NT2/D1 (cell line): ENCODE measurements around the gene C1orf35.

Experiments
- DNase-seq: peaks from one replicate; pipeline ENCODE4 v3.0.0-alpha.2; 2011; ENCODE audit warnings: low read depth, low spot score
- H3K27me3 ChIP-seq: 2 replicates; pipeline ENCODE4 v1.6.0; 2011; ENCODE audit warnings: mild to moderate bottlenecking; ENCODE audit not compliant: insufficient read length, insufficient read depth
- H3K36me3 ChIP-seq: 2 replicates; pipeline ENCODE4 v1.6.1; 2011; ENCODE audit warnings: mild to moderate bottlenecking, low read length, mixed read lengths; ENCODE audit not compliant: insufficient read depth, insufficient read length
- H3K4me1 ChIP-seq: 2 replicates; pipeline ENCODE4 v1.5.1; 2011; ENCODE audit not compliant: insufficient read depth, insufficient read length
- H3K4me3 ChIP-seq: 2 replicates; pipeline ENCODE4 v1.5.1; 2011; ENCODE audit warnings: low read depth; ENCODE audit not compliant: insufficient read length
- H3K9ac ChIP-seq: 2 replicates; pipeline ENCODE4 v1.6.0; 2011; ENCODE audit warnings: low read depth; ENCODE audit not compliant: insufficient read length
- H3K9me3 ChIP-seq: 2 replicates; pipeline ENCODE4 v1.5.1; 2011; ENCODE audit warnings: mild to moderate bottlenecking, low read length; ENCODE audit not compliant: insufficient read depth
- SUZ12 ChIP-seq: IDR thresholded peaks from 2 replicates; pipeline ENCODE4 v1.6.1; 2011; ENCODE audit not compliant: insufficient read length, insufficient read depth; ENCODE audit errors: extremely low read depth
- YY1 ChIP-seq: IDR thresholded peaks from 2 replicates; pipeline ENCODE4 v1.6.1; 2011; ENCODE audit not compliant: insufficient read length, insufficient read depth
- ZNF274 ChIP-seq: IDR thresholded peaks from 2 replicates; pipeline ENCODE4 v1.6.1; 2011; ENCODE audit warnings: mild to moderate bottlenecking, low read depth, low read length

Gene C1orf35

GRCh38 chr1:228096416-228097332 is 6.5 kb downstream of the C1orf35 start:
- Histone ChIP-seq H3K36me3 (peaks cover 95% of the 10 kb centered on the region), H3K4me1 (peaks cover 6% of the 10 kb centered on the region), H3K4me3 (no peak overlapping the region), H3K27me3 (no peaks in the 10 kb centered on the region), H3K9ac (no peak overlapping the region), H3K9me3 (peaks cover 37% of the 10 kb centered on the region; the same call in 1 of the 2 replicates)
- DNase-seq = no peak
- TF ChIP-seq ZNF274 = no peak
- no peak for TF ChIP-seq SUZ12

- H3K9ac ChIP-seq = no peak overlapping the region
- H3K4me1 ChIP-seq = peaks cover 3% of the 10 kb centered on the region
- H3K36me3 ChIP-seq = peaks cover 95% of the 10 kb centered on the region
- no peaks in the 10 kb centered on the region for H3K27me3 ChIP-seq
- TF ChIP-seq ZNF274 (no peak), SUZ12 (no peak)
- peaks cover 44% of the 10 kb centered on the region; the same call in 1 of the 2 replicates for H3K9me3 ChIP-seq
- no peak for DNase-seq
- no peak overlapping the region for H3K4me3 ChIP-seq
Measured at GRCh38 chr1:228095938-228096337, 7.2 kb downstream of the C1orf35 start.

- no peak for DNase-seq
- no peaks in the 10 kb centered on the region for H3K27me3 ChIP-seq
- peaks cover 96% of the 10 kb centered on the region for H3K36me3 ChIP-seq
- no peak overlapping the region for H3K9ac ChIP-seq
- H3K9me3 ChIP-seq = peaks cover 48% of the 10 kb centered on the region; the same call in 1 of the 2 replicates
- no peak overlapping the region for H3K4me3 ChIP-seq
- no peak for TF ChIP-seq ZNF274
- TF ChIP-seq SUZ12 = no peak
- TF ChIP-seq YY1 = no peak
- H3K4me1 ChIP-seq = peaks cover under 1% of the 10 kb centered on the region
Measured at GRCh38 chr1:228095161-228095560, 8.0 kb downstream of the C1orf35 start.

- Histone ChIP-seq H3K9ac (no peak overlapping the region), H3K4me3 (no peak overlapping the region), H3K36me3 (peaks cover 96% of the 10 kb centered on the region), H3K9me3 (peaks cover 48% of the 10 kb centered on the region; the same call in 1 of the 2 replicates), H3K4me1 (peaks cover 5% of the 10 kb centered on the region), H3K27me3 (no peaks in the 10 kb centered on the region)
- TF ChIP-seq SUZ12 = no peak
- no peak for TF ChIP-seq ZNF274
- no peak for TF ChIP-seq YY1
- DNase-seq = no peak
Measured at GRCh38 chr1:228094432-228095016, 8.6 kb downstream of the C1orf35 start.

- Histone ChIP-seq H3K4me1 (peaks cover 11% of the 10 kb centered on the region), H3K36me3 (peaks cover 96% of the 10 kb centered on the region), H3K9ac (no peak overlapping the region), H3K9me3 (peaks cover 48% of the 10 kb centered on the region; the same call in 1 of the 2 replicates), H3K27me3 (no peaks in the 10 kb centered on the region), H3K4me3 (no peak overlapping the region)
- DNase-seq = no peak
- TF ChIP-seq ZNF274 (no peak), SUZ12 (no peak), YY1 (no peak)
Measured at GRCh38 chr1:228093050-228093906, 9.8 kb downstream of the C1orf35 start.

- H3K27me3 ChIP-seq = no peaks in the 10 kb centered on the region
- peaks cover 15% of the 10 kb centered on the region for H3K4me1 ChIP-seq
- H3K4me3 ChIP-seq = no peak overlapping the region
- H3K36me3 ChIP-seq = peaks cover 95% of the 10 kb centered on the region
- H3K9ac ChIP-seq = no peak overlapping the region
- DNase-seq = no peak
- H3K9me3 ChIP-seq = peaks cover 48% of the 10 kb centered on the region; the same call in 1 of the 2 replicates
- TF ChIP-seq SUZ12 = no peak
- TF ChIP-seq ZNF274 = no peak
- no peak for TF ChIP-seq YY1
Measured at GRCh38 chr1:228092342-228093049, 10.6 kb downstream of the C1orf35 start.
